DMS53 (cell line): Measurements from ENCODE around the gene SLC25A22.
A peak's percentile ranks its signal among the peaks of the same experiment; 100 is the strongest.

Source experiments
- DNase-seq: peaks from one replicate; lab custom pipeline; 2025; lab: John Stamatoyannopoulos, UW

SLC25A22 gene

DNA sequence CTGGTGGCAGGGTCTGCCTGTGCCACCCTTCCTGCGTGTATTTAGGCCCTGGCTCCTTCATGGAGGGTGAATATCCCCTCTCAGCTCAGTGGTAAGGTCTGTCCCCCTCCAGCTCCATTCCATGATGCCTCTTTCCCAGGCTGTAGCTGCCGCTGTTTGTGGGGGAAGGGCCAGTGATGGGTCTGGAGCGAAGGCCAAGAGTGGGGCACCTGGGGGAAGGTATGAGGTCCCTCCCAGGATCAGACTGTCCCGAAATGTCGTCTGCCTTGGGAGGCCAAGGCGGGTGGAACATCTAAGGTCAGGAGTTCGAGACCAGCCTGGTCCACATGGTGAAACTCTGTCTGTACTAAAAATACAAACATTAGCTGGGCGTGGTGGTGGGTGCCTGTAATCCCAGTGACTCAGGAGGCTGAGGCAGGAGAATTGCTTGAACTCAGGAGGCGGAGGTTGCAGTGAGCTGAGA is 35.8 kb upstream of the SLC25A22 start:
- DNase-seq = no peak

DNA sequence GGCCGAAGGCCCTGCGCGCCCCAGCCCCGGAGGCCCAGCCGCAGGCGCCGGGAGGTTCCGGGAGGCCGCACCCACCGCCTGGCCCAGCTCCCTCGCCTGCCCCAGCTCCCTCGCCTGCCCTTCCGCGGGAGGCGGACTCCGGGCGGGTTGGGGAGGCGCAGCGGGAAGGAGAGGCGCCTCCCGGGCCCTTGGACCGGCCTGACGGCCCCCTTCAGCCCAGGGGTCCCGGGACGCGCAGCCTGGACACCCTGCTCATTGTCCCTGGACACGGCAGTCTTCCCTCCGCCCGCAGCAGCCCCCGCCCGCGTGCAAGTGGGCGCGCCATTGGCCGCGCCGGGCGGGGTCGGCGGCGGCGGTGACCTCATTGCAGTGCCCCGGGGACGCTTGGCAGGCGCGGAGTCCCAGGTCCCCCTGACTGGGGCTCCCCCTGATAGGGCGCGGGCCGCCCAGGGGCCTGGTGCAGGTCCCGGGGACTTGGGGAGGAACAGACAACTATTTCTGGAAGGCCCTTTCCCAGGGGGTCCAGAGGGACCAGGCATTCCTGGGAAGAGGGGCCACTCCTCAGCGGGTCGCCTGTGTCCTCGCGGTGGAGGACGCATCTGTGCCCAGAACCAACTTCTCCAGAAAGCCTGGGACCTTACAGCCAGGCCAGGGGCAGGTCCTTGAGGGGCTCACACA is 35.2 kb upstream of the SLC25A22 start:
- peak; percentile 90 for DNase-seq

DNA sequence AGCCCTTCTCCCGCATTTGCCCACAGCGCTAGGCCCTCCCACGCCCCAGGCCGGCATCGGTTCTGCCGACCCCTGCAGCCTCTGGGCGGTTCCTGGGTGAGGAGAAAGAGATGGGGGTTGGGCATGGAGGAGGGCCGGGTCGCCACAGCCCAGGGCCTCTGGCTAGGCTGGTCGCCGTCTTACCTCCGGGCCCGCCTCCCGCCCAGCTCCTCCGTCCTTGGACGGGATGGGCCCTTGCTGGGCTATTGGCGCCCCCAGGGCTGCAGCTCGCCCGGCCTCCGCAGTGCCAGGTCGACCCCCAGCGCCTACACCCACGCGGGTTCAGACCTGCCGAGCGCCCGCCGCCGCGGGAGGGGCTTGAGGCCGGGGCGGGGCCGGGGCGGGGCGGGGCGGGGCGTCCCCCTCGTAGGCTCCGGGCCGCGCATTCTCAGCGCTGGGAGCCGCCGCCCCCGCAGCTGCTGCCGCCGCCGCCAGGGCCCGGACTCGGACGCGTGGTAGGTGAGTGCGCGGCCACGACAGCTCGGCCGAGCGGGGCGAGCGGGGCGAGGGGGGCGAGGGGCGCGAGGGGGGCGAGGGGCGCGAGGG is 34.5 kb upstream of the SLC25A22 start, which contains the start of gene CD151:
CD151 (plus strand) TSS at position 424 of the 585 bp plus-strand sequence. CDS start 3,118 bp downstream, outside the sequence.
- DNase-seq = peak; percentile 90

DNA sequence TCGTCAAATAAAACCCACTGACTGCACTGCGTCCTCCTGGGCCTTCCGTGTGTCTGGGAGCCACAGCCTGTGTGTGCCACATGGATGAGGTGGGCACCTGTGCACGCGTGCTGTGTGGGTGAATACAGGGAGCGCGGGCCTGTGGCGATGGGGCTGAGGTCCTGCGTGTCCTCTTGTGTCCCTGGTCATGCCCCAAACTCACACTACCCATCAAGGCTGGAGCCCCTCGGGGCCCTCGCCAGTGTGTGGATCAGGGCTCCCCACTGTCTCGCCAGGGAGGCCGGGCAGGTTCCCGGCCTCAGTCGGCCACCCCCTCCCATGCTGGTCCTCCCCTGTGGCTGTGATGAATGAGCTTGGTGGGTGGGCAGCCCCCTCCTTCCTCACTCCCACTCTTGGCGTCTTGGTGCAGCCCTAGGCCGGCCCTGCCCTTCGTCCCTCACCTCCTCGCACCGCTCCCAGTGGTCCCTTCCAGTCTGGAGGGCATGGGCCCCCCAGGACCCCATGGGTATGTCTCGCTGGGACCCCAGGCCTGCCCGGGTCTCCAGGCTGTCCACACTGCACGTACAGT is 34.0 kb upstream of the SLC25A22 start:
- no peak for DNase-seq

DNA sequence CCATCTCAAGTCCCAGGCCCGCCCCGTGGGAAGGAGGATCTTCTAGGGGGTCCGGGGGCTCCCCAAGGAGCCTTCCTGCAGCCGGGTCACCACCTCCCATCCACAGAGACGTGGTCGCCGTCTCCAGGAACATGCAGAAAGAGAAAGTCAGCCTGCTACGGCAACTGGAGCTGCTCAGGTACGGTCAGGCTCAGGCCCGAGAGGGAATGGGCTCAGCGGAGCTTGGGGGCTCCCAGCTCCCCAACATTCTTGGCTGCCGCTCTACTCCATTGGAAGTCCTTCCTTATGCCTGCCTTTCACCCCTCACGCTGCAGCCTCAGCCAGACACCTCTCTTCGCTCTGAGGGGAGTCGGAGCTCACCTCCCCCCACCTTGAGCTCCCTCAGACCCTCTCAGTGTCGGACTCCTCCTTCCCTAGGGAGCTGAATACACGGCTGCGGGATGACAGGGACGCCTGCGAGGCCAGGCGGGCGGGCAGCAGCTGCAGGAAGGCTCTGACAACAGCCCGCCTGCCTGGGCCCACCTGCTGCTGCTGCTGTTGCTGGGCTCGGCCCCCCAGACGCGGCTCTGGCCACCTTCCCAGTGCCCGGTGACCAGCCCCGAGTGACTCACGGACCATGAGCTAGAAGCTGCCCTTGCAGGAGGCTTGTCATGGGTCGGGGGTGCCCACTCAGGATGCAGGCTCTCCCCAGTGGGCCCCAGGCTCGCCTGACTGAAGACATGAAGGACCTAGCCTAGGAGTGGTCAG is 33.2 kb upstream of the SLC25A22 start:
- DNase-seq = peak; percentile 72

DNA sequence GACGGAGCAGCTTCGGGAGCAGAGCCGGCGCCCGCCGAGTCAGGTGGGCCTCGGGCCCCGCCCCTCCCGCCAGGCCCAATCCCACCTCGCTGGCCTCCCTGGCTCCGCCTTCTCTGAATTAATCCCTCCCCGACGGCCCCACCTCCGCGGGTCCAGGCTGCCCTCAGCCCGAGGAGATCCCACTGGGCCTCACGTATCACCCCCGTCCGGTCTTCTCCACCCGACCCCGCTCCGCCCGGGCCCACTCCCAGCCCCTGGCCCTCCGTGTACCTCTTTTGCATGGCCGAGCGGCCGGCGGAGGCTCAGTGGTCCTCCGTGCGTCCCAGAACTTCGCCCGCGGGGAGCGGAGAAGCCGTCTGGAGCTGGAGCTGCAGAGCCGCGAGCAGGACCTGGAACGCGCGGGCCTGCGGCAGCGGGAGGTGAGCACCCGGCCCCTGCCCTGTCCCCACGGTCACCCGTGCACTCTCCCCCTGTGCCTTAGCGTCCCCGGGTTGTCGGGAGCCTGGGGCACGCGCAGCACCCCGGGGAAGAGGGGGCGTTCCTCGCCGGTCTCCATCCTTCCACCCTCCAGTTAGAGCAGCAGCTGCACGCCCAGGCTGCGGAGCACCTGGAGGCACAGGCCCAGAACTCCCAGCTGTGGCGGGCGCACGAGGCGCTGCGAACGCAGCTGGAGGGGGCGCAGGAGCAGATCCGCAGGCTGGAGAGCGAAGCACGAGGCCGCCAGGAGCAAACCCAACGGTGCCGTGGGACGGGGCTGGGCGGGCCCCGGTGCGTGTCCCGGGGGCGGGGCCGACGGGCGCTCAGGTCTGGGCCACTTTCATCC is 32.4 kb upstream of the SLC25A22 start:
- peak; percentile 97 for DNase-seq

DNA sequence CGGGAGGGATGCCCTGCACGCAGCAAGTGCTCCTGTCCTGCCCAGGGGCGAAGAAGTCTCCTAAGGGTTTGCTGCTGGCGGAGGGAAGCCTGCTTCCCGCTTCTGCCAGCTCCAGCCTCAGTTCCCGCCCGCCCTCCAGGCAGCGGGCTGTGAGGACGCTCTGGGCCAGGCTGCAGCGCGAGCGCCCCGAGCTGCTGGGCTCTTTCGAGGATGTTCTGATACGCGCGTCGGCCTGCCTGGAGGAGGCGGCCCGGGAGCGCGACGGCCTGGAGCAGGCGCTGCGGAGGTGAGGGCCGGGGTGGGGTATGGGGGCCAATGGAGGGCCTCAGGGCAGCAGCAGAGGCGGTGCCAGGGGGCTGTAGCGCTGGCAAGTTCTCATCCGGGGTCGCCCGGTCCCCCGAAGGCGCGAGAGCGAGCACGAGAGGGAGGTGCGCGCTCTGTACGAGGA is 31.8 kb upstream of the SLC25A22 start:
- DNase-seq = peak; percentile 86

DNA sequence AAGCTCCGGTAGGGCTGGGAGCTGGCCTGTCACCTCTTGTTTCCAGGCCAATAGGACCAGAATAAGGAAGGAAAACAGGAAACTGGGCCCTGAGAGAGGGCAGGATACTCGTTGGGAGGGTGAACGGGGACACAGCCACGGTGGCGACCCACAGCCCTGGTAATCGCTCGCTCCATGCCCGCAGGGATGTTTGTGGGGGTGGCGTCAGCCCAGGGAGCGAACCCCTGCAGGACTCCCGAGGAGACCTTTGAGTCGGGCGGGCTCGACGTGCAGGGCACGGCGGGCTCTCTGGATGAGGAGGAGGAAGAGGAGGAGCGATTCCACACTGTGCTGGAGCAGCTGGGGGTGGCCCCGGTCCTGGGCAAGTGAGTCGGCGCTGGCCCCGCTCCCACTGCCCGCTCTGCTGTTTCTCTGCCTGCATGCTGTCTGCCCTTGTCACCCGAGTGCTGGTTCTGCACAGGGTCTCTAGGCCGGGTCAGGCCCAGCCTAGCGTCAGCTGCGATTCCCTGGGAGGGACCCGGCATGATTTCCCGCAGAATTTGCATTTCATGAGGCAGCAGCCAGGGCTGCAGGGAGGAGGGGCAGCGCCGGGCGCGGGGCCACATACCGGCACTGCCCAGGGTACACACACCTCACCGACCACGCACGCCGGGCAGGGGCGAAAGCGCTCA is 31.2 kb upstream of the SLC25A22 start:
- peak; percentile 86 for DNase-seq

DNA sequence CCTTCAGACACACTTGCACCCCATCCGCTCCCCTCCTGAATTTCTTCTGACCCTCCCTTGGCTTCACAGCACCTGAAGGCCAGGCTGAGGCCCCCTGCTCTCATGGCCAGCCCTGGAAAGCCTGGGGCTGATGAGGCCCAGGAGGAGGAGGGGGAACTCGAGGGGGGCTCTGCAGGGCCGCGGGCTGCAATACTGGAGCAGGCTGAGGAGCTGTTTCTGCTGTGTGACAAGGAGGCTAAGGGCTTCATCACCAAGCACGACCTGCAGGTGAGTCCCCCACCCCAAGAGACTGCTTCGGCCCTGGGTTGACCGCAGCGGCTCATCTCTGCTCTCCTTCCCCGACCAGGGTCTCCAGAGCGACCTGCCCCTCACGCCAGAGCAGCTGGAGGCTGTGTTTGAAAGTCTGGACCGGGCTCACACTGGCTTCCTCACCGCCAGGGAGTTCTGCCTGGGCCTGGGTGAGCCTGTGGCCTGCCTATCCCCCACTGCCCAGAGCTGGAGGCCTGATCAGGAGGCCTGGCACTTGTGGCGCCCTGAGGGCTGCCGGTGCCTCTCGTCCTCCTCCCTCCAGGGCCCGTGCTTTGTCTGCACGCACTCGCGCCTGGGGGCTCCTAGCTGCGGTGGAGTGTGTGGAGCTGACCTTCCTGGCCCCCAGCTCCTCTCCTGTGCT is 30.6 kb upstream of the SLC25A22 start:
- no peak for DNase-seq

DNA sequence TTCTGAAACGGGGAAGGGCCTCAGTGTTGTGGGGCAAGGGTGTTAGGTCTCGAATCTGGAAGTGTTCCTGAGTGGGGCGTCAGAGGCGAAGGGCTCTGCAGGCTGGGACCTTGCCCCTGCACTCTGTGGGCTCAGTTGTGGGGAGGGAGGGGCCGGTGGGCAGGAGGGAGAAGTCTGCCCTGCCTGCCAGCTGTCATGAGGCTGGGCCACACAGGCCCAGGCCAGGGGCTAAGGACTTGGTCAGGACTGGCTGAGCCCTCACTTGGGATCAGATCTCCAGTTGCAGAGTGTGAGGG is 29.8 kb upstream of the SLC25A22 start, which contains the start of gene CRACR2B:
CRACR2B (plus strand) TSS at position 23 of the 296 bp plus-strand sequence. CDS start 689 bp downstream, outside the sequence.
- no peak for DNase-seq

DNA sequence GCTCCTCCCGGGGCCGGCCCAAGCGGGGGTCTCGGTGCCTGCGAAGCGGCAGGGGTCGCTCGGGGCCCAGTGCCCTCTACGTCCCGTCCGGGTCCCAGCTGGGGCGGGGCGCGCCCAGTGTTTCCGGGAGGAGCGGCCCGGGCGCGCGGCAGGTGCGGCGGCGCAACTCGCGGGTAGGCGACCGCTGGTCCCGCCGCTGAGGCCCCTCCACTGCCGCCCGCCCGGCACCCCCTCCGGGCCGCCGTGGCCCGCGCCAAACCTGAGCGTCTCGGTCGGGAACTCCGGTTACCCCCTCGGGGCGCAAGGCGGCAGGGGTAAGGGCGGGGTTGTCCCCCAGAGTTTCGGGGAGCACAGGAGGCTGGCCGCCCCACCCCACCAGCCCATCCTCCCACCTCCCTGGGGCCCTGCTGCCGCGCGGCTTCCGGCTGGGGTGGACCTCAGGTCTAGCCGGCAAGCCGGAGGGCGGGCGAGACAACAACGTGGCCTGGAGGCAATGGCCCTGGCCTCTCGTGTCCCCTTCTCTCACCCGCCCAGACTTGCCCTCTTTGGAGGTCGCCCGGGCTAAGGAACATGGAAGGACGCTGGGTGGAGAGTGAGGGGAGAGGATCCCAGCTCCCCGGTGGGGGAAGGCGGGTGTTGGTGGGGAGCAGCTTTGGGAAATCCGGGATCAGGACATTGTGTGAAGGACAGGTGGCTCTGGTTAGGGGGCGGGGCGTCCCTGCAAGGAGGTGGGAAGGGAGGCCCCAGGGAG is 29.2 kb upstream of the SLC25A22 start:
- peak; percentile 93 for DNase-seq

DNA sequence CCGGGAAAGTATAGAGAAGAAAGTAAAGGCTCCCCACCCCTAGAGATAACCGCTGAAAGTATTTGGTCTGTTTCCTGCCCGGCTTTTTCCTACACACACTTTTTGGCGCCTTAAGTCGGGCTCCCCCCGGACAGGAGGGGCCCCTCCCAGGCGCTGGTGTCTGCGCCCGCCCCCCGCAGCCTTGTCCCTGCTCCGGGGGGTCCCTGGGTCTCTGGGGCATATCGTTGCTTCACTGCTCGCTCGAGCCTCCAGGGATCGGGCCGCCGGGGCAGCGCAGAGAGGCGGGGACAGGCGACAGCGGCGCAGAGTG is 28.7 kb upstream of the SLC25A22 start:
- no peak for DNase-seq

DNA sequence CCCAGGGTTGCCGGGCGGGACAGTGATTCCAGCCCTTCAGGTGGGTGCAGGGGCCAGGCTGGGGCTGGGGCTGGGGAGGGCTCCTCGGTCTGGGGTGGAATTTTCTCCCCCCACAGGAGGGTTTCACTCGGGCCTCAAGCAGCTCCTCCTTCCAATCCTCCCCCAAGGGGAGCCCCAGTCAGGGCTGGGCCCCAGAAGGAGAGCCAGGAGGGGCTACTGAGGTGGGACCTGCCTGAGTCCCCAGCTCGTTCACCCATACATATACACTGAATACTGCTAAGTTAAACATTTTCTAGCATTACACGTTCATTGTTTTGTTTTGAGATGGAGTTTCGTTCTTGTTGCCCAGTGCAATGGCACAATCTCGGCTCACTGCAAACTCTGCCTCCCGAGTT is 28.1 kb upstream of the SLC25A22 start:
- DNase-seq = no peak

DNA sequence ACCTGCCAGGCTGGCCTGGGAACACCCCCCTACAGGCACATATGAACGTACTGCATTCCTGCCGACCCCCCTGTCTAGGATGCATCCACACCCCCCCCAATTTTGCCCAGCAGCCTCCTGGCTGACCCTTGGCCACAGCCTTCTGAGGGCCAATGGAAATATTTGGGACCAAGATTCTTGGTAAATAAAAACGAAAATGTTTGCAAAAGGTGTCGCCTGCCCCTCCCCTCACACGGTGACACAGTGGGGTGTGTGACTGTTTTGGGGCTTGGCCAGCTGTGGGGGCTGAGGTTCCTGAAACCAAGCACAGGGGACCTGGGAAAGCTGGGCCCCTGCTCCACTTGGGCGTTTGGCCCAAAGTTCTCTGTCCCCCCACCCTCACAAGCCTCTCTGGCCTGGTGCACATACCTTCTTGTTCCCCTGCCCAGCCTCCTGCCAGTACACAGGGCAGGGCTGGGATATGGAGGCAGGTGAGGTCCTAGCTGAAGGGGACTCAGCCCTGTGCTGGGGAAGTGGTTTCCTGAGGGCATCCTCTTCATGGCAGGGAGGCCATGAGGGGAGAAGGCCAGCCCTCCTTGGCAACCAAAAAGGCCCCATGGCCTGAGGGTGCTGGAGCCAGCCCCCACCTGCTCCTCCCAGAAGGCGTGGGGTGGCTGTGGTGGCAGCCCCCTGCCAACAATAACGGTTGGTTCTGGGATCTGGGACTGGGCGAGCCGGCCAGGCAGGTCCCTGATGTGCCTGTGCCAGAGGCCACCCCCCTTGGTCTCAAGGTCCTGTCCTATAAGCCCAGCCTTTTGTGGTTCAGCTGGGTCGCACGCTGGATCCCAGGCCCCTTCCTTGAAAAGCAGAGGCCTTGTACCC is 27.5 kb upstream of the SLC25A22 start:
- peak; percentile 62 for DNase-seq

DNA sequence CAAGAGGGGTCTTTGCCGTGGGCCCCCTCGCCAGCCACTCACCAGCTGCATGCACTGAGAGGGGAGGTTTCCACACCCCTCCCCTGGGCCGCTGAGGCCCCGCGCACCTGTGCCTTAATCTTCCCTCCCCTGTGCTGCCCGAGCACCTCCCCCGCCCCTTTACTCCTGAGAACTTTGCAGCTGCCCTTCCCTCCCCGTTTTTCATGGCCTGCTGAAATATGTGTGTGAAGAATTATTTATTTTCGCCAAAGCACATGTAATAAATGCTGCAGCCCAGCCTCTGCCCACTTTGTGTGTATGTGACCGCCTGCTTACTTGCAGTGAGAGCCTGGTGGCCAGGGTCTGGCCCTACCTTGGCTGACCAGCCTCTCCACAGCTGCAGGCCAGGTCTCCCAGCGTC is 26.9 kb upstream of the SLC25A22 start:
- peak; percentile 86 for DNase-seq

DNA sequence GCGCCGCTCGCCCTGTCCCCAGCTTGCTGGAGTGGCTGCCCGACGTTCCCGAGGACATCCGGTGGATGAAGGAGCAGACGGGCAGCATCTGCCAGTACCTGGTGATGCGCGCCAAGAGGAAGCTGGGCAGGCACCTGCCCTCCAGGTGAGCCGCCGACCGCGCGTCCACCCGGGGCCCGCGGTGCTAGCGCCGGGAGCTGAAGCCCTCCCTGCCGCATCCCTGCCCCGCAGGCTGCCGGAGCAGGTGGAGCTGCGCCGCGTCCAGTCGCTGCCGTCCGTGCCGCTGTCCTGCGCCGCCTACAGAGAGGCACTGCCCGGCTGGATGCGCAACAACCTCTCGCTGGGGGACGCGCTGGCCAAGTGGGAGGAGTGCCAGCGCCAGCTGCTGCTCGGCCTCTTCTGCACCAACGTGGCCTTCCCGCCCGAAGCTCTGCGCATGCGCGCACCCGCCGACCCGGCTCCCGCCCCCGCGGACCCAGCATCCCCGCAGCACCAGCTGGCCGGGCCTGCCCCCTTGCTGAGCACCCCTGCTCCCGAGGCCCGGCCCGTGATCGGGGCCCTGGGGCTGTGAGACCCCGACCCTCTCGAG is 26.3 kb upstream of the SLC25A22 start:
- peak; percentile 98 for DNase-seq

DNA sequence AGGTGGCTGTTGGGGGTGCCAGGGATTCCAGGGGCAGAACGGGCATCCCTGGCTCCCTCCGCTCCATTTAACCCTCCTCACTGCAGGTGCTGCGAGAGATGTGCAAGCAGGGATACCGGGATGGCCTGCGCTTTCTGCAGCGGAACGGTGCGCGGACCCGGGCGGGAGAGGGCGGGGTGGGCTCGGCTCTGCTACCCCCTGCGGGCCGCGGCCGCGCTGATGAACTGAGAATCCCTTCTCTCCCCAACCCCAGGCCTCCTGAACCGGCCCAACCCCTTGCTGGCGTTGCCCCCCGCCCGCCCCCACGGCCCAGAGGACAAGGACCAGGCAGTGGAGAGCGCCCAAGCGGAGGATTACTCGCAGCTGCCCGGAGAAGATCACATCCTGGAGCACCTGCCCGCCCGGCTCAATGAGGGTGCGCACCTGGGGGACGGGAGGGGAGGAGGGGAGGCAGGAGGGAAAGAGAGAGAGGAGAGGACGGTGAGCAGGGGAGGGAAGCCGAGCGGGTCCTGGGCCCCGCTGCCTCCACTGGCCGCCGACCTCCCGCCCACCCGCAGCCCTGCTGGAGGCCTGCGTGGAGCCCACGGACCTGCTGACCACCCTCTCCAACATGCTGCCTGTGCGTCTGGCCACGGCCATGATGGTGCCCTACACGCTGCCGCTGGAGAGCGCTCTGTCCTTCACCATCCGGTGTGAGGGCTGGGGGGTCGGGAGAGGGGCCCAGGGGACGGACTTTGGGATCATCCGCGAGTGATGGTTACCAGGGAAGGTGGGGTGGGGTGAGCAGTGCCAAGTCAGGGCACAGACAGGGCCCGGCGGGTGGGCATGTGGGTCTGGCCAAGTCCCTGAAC is 25.6 kb upstream of the SLC25A22 start:
- DNase-seq = peak; percentile 91
